Astrocyte (in vitro differentiated cells and primary cell): ENCODE results near the gene PADI3. TPM values are rescaled to one million over a fixed set of nuclear protein-coding genes. Genes with fewer than 3 reads are reported as not detected.

Experiments
- DNase-seq: peaks from one replicate; pipeline ENCODE4 v3.0.0-alpha.2; 2010; ENCODE audit warnings: low read depth
- FAIRE-seq: peaks from 2 replicates; lab custom pipeline; 2011; peaks lifted over from hg19 to GRCh38; lab: Jason Lieb, UNC
- H2AFZ ChIP-seq: 2 replicates; pipeline ENCODE4 v1.6.0; 2012; ENCODE audit warnings: low read depth, low read length, inconsistent platforms
- H3K27ac ChIP-seq: 2 replicates; pipeline ENCODE4 v1.5.1; 2011; ENCODE audit warnings: low read depth, low read length, inconsistent platforms
- H3K27me3 ChIP-seq: 2 replicates; pipeline ENCODE4 v1.6.0; 2011; ENCODE audit warnings: low read length, inconsistent platforms; ENCODE audit not compliant: insufficient read depth
- H3K36me3 ChIP-seq: 2 replicates; pipeline ENCODE4 v1.5.1; 2011; ENCODE audit warnings: low read length, inconsistent platforms; ENCODE audit not compliant: insufficient read depth
- H3K4me1 ChIP-seq: 2 replicates; pipeline ENCODE4 v1.5.1; 2011; ENCODE audit warnings: low read length, inconsistent platforms; ENCODE audit not compliant: insufficient read depth
- H3K4me2 ChIP-seq: 2 replicates; pipeline ENCODE4 v1.6.0; 2012; ENCODE audit warnings: low read length, inconsistent platforms
- H3K4me3 ChIP-seq: 2 replicates; pipeline ENCODE4 v1.5.1; 2011; ENCODE audit warnings: low read depth, mild to moderate bottlenecking, low read length, inconsistent platforms; ENCODE audit not compliant: insufficient read depth
- H3K79me2 ChIP-seq: 2 replicates; pipeline ENCODE4 v1.6.0; 2012; ENCODE audit warnings: mild to moderate bottlenecking, low read length, inconsistent platforms; ENCODE audit not compliant: insufficient read depth
- H3K9ac ChIP-seq: 2 replicates; pipeline ENCODE4 v1.6.0; 2012; ENCODE audit warnings: mild to moderate bottlenecking, low read length, inconsistent platforms
- H3K9me3 ChIP-seq: 2 replicates; pipeline ENCODE4 v1.5.1; 2012; ENCODE audit warnings: low read depth, mild to moderate bottlenecking, low read length, inconsistent platforms; ENCODE audit not compliant: insufficient read depth
- H4K20me1 ChIP-seq: 2 replicates; pipeline ENCODE4 v1.6.0; 2012; ENCODE audit warnings: low read length, inconsistent platforms; ENCODE audit not compliant: insufficient read depth
- H3K27ac Mint-ChIP-seq: one replicate; pipeline ENCODE4 v1.8.0; 2021; ENCODE audit warnings: mild to moderate bottlenecking, mixed read lengths; ENCODE audit not compliant: unreplicated experiment
- H3K27me3 Mint-ChIP-seq: one replicate; pipeline ENCODE4 v1.8.0; 2021; ENCODE audit warnings: low read depth, mixed read lengths; ENCODE audit not compliant: unreplicated experiment
- H3K36me3 Mint-ChIP-seq: one replicate; pipeline ENCODE4 v1.8.0; 2021; ENCODE audit warnings: low read depth, mixed read lengths; ENCODE audit not compliant: unreplicated experiment
- H3K4me1 Mint-ChIP-seq: one replicate; pipeline ENCODE4 v1.8.0; 2021; ENCODE audit warnings: low read depth, mixed read lengths; ENCODE audit not compliant: unreplicated experiment
- H3K4me3 Mint-ChIP-seq: one replicate; pipeline ENCODE4 v1.8.0; 2021; ENCODE audit warnings: mild to moderate bottlenecking, moderate library complexity, mixed read lengths; ENCODE audit not compliant: unreplicated experiment
- H3K9me3 Mint-ChIP-seq: one replicate; pipeline ENCODE4 v1.8.0; 2021; ENCODE audit warnings: mild to moderate bottlenecking, mixed read lengths; ENCODE audit not compliant: unreplicated experiment
- CTCF ChIP-seq: IDR thresholded peaks from 2 replicates; pipeline ENCODE4 v1.5.1; 2011; ENCODE audit warnings: low read depth, mild to moderate bottlenecking, inconsistent platforms, low read length, moderate library complexity; ENCODE audit not compliant: insufficient read depth
- EZH2 ChIP-seq: IDR thresholded peaks from 2 replicates; pipeline ENCODE4 v1.6.1; 2012; ENCODE audit warnings: mild to moderate bottlenecking, low read length, inconsistent platforms; ENCODE audit not compliant: insufficient read depth
- total RNA-seq: library from RNA; stranded (reverse); gene quantifications from 2 replicates; pipeline ENCODE4 v1.2.1, GENCODE V29; 2021

PADI3 gene
- total RNA-seq, 1 donor from 2014 or later = 0.09 TPM

GRCh38 chr1:17306921-17307320, 58.0 kb downstream of the PADI3 start:
- no peak for TF ChIP-seq EZH2
- no peak for TF ChIP-seq CTCF
- FAIRE-seq (no peak), DNase-seq (no peak)
- no peak overlapping the region for H2AFZ ChIP-seq
- H3K9me3 ChIP-seq = no peaks in the 10 kb centered on the region
- H3K27ac ChIP-seq = no peak overlapping the region
- H3K36me3 ChIP-seq = no peaks in the 10 kb centered on the region
- no peak overlapping the region for H3K9ac ChIP-seq
- Mint-ChIP-seq H3K4me1 (no peaks in the 10 kb centered on the region), H3K9me3 (peaks cover 12% of the 10 kb centered on the region), H3K4me3 (no peak overlapping the region), H3K36me3 (no peaks in the 10 kb centered on the region), H3K27me3 (peaks cover 24% of the 10 kb centered on the region), H3K27ac (no peak overlapping the region)
- no peaks in the 10 kb centered on the region for H3K27me3 ChIP-seq
- H3K4me3 ChIP-seq = no peak overlapping the region
- H3K4me2 ChIP-seq = no peak overlapping the region
- H4K20me1 ChIP-seq = no peaks in the 10 kb centered on the region
- no peaks in the 10 kb centered on the region for H3K4me1 ChIP-seq
- H3K79me2 ChIP-seq = no peaks in the 10 kb centered on the region

DNA sequence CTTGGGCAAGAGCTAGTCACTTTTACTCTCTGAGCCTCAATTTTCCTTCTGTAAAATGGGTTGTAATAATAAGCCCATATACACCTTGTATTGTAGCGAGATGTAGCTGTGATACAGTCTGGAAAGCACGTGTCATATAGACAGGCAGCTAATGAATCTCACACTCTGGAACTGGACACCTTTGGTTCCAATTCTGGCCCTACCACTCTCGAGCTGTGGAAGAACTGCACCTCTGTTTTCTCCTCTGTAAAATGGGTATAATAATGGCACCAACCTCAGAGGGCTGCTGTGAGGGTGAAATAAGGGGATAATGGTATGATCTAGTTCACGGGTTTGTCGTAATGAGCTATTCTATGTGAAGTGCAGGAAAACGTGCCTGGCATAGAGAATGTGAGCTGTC, 58.4 kb downstream of the PADI3 start:
- FAIRE-seq (no peak), DNase-seq (no peak)
- no peak overlapping the region for H3K27ac Mint-ChIP-seq
- peaks cover 24% of the 10 kb centered on the region for H3K27me3 Mint-ChIP-seq
- no peaks in the 10 kb centered on the region for H3K36me3 ChIP-seq
- no peaks in the 10 kb centered on the region for H3K27me3 ChIP-seq
- no peak overlapping the region for H3K4me3 Mint-ChIP-seq
- no peaks in the 10 kb centered on the region for H3K36me3 Mint-ChIP-seq
- no peak overlapping the region for H2AFZ ChIP-seq
- H3K4me2 ChIP-seq = no peak overlapping the region
- no peaks in the 10 kb centered on the region for H3K4me1 Mint-ChIP-seq
- no peak overlapping the region for H3K9ac ChIP-seq
- H3K9me3 ChIP-seq = no peaks in the 10 kb centered on the region
- no peak overlapping the region for H3K27ac ChIP-seq
- peaks cover 8% of the 10 kb centered on the region for H3K9me3 Mint-ChIP-seq
- no peak overlapping the region for H3K4me3 ChIP-seq
- TF ChIP-seq CTCF (no peak), EZH2 (no peak)
- H3K4me1 ChIP-seq = no peaks in the 10 kb centered on the region
- H4K20me1 ChIP-seq = no peaks in the 10 kb centered on the region
- no peaks in the 10 kb centered on the region for H3K79me2 ChIP-seq

GRCh38 chr1:17307946-17308345, 59.0 kb downstream of the PADI3 start, which contains the start of gene PADI4:
Gene PADI4, plus strand, starts transcription at chr1:17308197. Its CDS starts 26 bp downstream, at chr1:17308223.
- H3K36me3 ChIP-seq = no peaks in the 10 kb centered on the region
- H3K9me3 ChIP-seq = no peaks in the 10 kb centered on the region
- FAIRE-seq (no peak), DNase-seq (no peak)
- H4K20me1 ChIP-seq = no peaks in the 10 kb centered on the region
- no peaks in the 10 kb centered on the region for H3K27me3 ChIP-seq
- H3K4me1 ChIP-seq = no peaks in the 10 kb centered on the region
- Mint-ChIP-seq H3K36me3 (no peaks in the 10 kb centered on the region), H3K4me3 (no peak within 1 kb of the TSS), H3K9me3 (peaks cover 2% of the 10 kb centered on the region), H3K27ac (no peak within 1 kb of the TSS), H3K27me3 (peaks cover 23% of the 10 kb centered on the region), H3K4me1 (no peaks in the 10 kb centered on the region)
- no peak within 1 kb of the TSS for H2AFZ ChIP-seq
- TF ChIP-seq CTCF = no peak
- no peak for TF ChIP-seq EZH2
- no peak within 1 kb of the TSS for H3K27ac ChIP-seq
- no peak within 1 kb of the TSS for H3K4me3 ChIP-seq
- H3K79me2 ChIP-seq = no peaks in the 10 kb centered on the region
- no peak within 1 kb of the TSS for H3K9ac ChIP-seq
- no peak within 1 kb of the TSS for H3K4me2 ChIP-seq
